Spleen (tissue), 7 donors: ENCODE data around the gene EXD3.
A peak's percentile ranks its signal among the peaks of the same experiment; 100 is the strongest.

ENCODE experiments used
- CTCF ChIP-seq, 11 experiments: fragments of 200-600 bp in 7 of 11; fragments of 450-650 bp in 4 of 11; sonication (generic) in 4 of 11; IDR thresholded peaks in 8 of 11; conservative IDR thresholded peaks in 3 of 11; 1 replicate in 7 of 11; 2 replicates in 4 of 11; pipeline versions ENCODE4 v1.4.0 to v1.8.0; 2016 to 2021; ENCODE audit warnings: antibody characterized with exemption in 11 of 11, inconsistent platforms in 4 of 11, mild to moderate bottlenecking in 1 of 11
- POLR2A ChIP-seq, 3 donors: fragments of 450-650 bp; IDR thresholded peaks; one replicate each; pipeline ENCODE4 v1.5.1; 2017; ENCODE audit warnings: antibody characterized with exemption in 3 of 3, mild to moderate bottlenecking in 1 of 3
- POLR2AphosphoS5 ChIP-seq, 3 donors: sonication (generic); formaldehyde crosslinking; IDR thresholded peaks; one replicate each; pipeline ENCODE4 v1.5.1; 2017; ENCODE audit warnings: antibody characterized with exemption in 3 of 3
- donor health status: DM: no; HTN: no; CAD: no; lungs with moderate emphysema.
- donor health status: DM: no; HTN: no; CAD: no.
- donor health status: DM: no; HTN: no; CAD: no.

GRCh38 chr9:137353223-137354152 is 69.5 kb downstream of the EXD3 start:
- peak; percentile 78 to 90 (median 89) for TF ChIP-seq POLR2AphosphoS5 (IDR thresholded peaks at IDR 0.05)
- no peak for TF ChIP-seq CTCF (IDR thresholded peaks at IDR 0.05 in 8 of 11, conservative IDR thresholded peaks at IDR 0.05 in 3 of 11)
- no peak for TF ChIP-seq POLR2A (IDR thresholded peaks at IDR 0.05)
